NCI-H1694 (cell line): ENCODE measurements around the gene MYOD1.

Experiments
- DNase-seq: peaks from one replicate; lab custom pipeline; 2025; lab: John Stamatoyannopoulos, UW

The MYOD1 gene

GRCh38 chr11:17750013-17750800, 30.8 kb downstream of the MYOD1 start:
- DNase-seq, result no peak

- DNase-seq, result no peak
Measured at GRCh38 chr11:17750801-17751165, 31.4 kb downstream of the MYOD1 start.

GRCh38 chr11:17751558-17751957, 32.2 kb downstream of the MYOD1 start:
- DNase-seq, result no peak

- DNase-seq, result no peak
Measured at GRCh38 chr11:17752144-17752543, 32.8 kb downstream of the MYOD1 start.

GRCh38 chr11:17753153-17753552, 33.8 kb downstream of the MYOD1 start:
- no peak for DNase-seq

- DNase-seq, result no peak
Measured at GRCh38 chr11:17753641-17754040, 34.3 kb downstream of the MYOD1 start.

- no peak for DNase-seq
Measured at GRCh38 chr11:17755891-17756290, 36.5 kb downstream of the MYOD1 start.

GRCh38 chr11:17760102-17761029, 41.0 kb downstream of the MYOD1 start:
- no peak for DNase-seq

- no peak for DNase-seq
Measured at GRCh38 chr11:17762309-17762974, 43.1 kb downstream of the MYOD1 start.

GRCh38 chr11:17763244-17763643, 43.9 kb downstream of the MYOD1 start:
- DNase-seq, result no peak

- no peak for DNase-seq
Measured at GRCh38 chr11:17763703-17764102, 44.3 kb downstream of the MYOD1 start.

- DNase-seq, result no peak
Measured at GRCh38 chr11:17764446-17765218, 45.3 kb downstream of the MYOD1 start.

- DNase-seq, result no peak
Measured at GRCh38 chr11:17765356-17766072, 46.1 kb downstream of the MYOD1 start.

GRCh38 chr11:17766073-17766359, 46.6 kb downstream of the MYOD1 start:
- no peak for DNase-seq

GRCh38 chr11:17766590-17766989, 47.2 kb downstream of the MYOD1 start:
- no peak for DNase-seq

- no peak for DNase-seq
Measured at GRCh38 chr11:17767301-17767885, 48.0 kb downstream of the MYOD1 start.

- DNase-seq, result no peak
Measured at GRCh38 chr11:17767914-17768313, 48.5 kb downstream of the MYOD1 start.

- no peak for DNase-seq
Measured at GRCh38 chr11:17768547-17768946, 49.2 kb downstream of the MYOD1 start.

GRCh38 chr11:17769218-17769617, 49.8 kb downstream of the MYOD1 start:
- DNase-seq, result no peak

- no peak for DNase-seq
Measured at GRCh38 chr11:17770048-17770652, 50.8 kb downstream of the MYOD1 start.

- no peak for DNase-seq
Measured at GRCh38 chr11:17770917-17771316, 51.5 kb downstream of the MYOD1 start.
